NCI-H524 (cell line): ENCODE results near the gene AHNAK.
"Not testable (repeated sequence)": the region's sequence is repeated elsewhere in the genome, so short reads cannot be mapped to it uniquely, and the experiment has no call there.

Experiments used
- DNase-seq, 2 experiments: peaks; one replicate each; lab custom pipeline; 2025; lab: John Stamatoyannopoulos, UW

Gene AHNAK

DNA sequence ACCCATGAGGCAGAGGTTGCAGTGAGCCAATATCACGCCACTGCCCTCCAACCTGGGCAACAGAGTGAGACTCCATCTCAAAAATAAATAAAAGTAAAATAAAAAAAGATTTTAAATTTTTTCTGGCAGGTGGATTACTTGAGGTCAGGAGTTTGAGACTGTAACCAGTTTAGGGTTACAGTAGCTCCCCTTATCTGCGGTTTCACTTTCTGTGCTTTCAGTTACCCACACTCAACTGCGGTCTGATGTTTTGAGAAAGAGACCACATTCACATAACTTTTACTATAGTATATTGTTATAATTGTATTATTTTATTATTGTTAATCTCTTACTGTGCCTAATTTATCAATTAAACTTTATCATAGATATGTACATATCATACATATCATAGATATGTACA lies 160.5 kb downstream of the AHNAK start:
- not testable (repeated sequence) for DNase-seq

DNA sequence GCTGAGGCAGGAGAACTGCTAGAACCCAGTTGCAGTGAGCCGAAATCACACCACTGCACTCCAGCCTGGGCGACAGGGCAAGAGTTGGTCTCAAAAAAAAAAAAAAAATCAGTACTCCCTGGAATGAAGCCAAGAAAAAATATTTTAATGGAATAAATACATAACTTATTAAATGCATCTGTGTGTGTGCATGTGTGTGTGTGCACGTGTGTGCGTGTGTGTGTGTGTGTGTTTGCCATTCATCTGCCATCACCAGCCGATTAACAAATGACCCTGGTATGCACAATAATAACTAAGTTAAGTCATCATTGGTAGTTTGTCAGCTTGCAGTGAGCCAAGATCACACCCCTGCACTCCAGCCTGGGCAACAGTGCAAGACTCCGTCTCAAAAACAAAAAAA lies 162.8 kb downstream of the AHNAK start:
- DNase-seq, result no peak
